SK-N-SH treated with all-trans-retinoic acid at 6 μM for 48 hours (cell line): Measurements from ENCODE around the gene SUPT4H1.

Source experiments
- ATAC-seq: fragments of 200-7000 bp; cut with Tn5 transposase; 3 replicates; pipeline ENCODE4 v1.9.1; 2020; ENCODE audit warnings: mild to moderate bottlenecking, moderate library complexity
- BACH2 ChIP-seq: fragments of 250-450 bp; sonication (Bioruptor Pico); IDR thresholded peaks from 2 replicates; pipeline ENCODE4 v1.9.0; 2021; ENCODE audit warnings: mild to moderate bottlenecking, borderline replicate concordance
- CSDC2 ChIP-seq: fragments of 250-450 bp; sonication (Bioruptor Pico); IDR thresholded peaks from 2 replicates; pipeline ENCODE4 v1.5.0; 2020; ENCODE audit warnings: mild to moderate bottlenecking, moderate library complexity
- ESRRG ChIP-seq: fragments of 250-450 bp; sonication (Bioruptor Pico); IDR thresholded peaks from 2 replicates; pipeline ENCODE4 v1.6.1; 2021; ENCODE audit warnings: mild to moderate bottlenecking
- GLIS3 ChIP-seq: fragments of 250-450 bp; sonication (Bioruptor Pico); IDR thresholded peaks from 2 replicates; pipeline ENCODE4 v1.5.0; 2020; ENCODE audit warnings: mild to moderate bottlenecking, moderate library complexity
- ISL1 ChIP-seq: fragments of 250-450 bp; sonication (Bioruptor Pico); IDR thresholded peaks from 2 replicates; pipeline ENCODE4 v2.1.2; 2022; ENCODE audit warnings: mild to moderate bottlenecking, moderate library complexity
- OSR1 ChIP-seq: fragments of 250-450 bp; sonication (Bioruptor Pico); IDR thresholded peaks from 2 replicates; pipeline ENCODE4 v1.8.0; 2022; ENCODE audit warnings: moderate library complexity, mild to moderate bottlenecking, inconsistent platforms
- PPARA ChIP-seq: fragments of 250-450 bp; sonication (Bioruptor Pico); IDR thresholded peaks from 2 replicates; pipeline ENCODE4 v1.5.0; 2020; ENCODE audit warnings: mild to moderate bottlenecking, borderline replicate concordance
- RARB ChIP-seq: fragments of 250-450 bp; sonication (Bioruptor Pico); IDR thresholded peaks from 2 replicates; pipeline ENCODE4 v1.8.0; 2021; ENCODE audit warnings: mild to moderate bottlenecking, moderate library complexity
- SNAI2 ChIP-seq: fragments of 250-450 bp; sonication (Bioruptor Pico); IDR thresholded peaks from 2 replicates; pipeline ENCODE4 v1.5.0; 2020; ENCODE audit warnings: mild to moderate bottlenecking, moderate library complexity
- TCF4 ChIP-seq: fragments of 250-450 bp; sonication (Bioruptor Pico); IDR thresholded peaks from 2 replicates; pipeline ENCODE4 v1.8.0; 2021; ENCODE audit warnings: mild to moderate bottlenecking, moderate library complexity, borderline replicate concordance
- TOX ChIP-seq: fragments of 250-450 bp; sonication (Bioruptor Pico); IDR thresholded peaks from 2 replicates; pipeline ENCODE4 v1.8.0; 2021; ENCODE audit warnings: mild to moderate bottlenecking, moderate library complexity, borderline replicate concordance
- ZC3H10 ChIP-seq: fragments of 250-450 bp; sonication (Bioruptor Pico); IDR thresholded peaks from 2 replicates; pipeline ENCODE4 v1.5.1; 2021; ENCODE audit warnings: mild to moderate bottlenecking, moderate library complexity
- ZFP3 ChIP-seq: fragments of 250-450 bp; sonication (Bioruptor Pico); IDR thresholded peaks from 2 replicates; pipeline ENCODE4 v1.5.0; 2020; ENCODE audit warnings: mild to moderate bottlenecking, moderate library complexity
- ZFP30 ChIP-seq: fragments of 450-650 bp; formaldehyde crosslinking; IDR thresholded peaks from 2 replicates; pipeline ENCODE4 v1.5.0; 2022; ENCODE audit warnings: mild to moderate bottlenecking, moderate library complexity
- ZNF565 ChIP-seq: fragments of 450-650 bp; formaldehyde crosslinking; conservative IDR thresholded peaks from 2 replicates; pipeline ENCODE4 v1.5.0; 2020; ENCODE audit warnings: low read depth, mild to moderate bottlenecking, moderate library complexity
- ZNF70 ChIP-seq: fragments of 450-650 bp; formaldehyde crosslinking; IDR thresholded peaks from 2 replicates; pipeline ENCODE4 v1.5.0; 2020; ENCODE audit warnings: mild to moderate bottlenecking, moderate library complexity
- ZNF8 ChIP-seq: fragments of 450-650 bp; formaldehyde crosslinking; IDR thresholded peaks from 2 replicates; pipeline ENCODE4 v1.5.0; 2020; ENCODE audit warnings: mild to moderate bottlenecking, moderate library complexity
- TF ChIP-seq, protein P1 (sequence below): fragments of 250-450 bp; sonication (Bioruptor Pico); IDR thresholded peaks from 2 replicates; pipeline ENCODE4 v1.8.0; 2020; ENCODE audit warnings: mild to moderate bottlenecking, moderate library complexity, borderline replicate concordance
- TF ChIP-seq, protein P2 (sequence below): fragments of 250-450 bp; sonication (Bioruptor Pico); IDR thresholded peaks from 2 replicates; pipeline ENCODE4 v1.8.0; 2021; ENCODE audit warnings: low read depth, mild to moderate bottlenecking, moderate library complexity, borderline replicate concordance
- TF ChIP-seq, protein P3 (sequence below): fragments of 250-450 bp; sonication (Bioruptor Pico); IDR thresholded peaks from 2 replicates; pipeline ENCODE4 v1.5.0; 2020; ENCODE audit warnings: mild to moderate bottlenecking, moderate library complexity
- TF ChIP-seq, protein P4 (sequence below): fragments of 250-450 bp; sonication (Bioruptor Pico); IDR thresholded peaks from 2 replicates; pipeline ENCODE4 v1.5.1; 2021; ENCODE audit warnings: mild to moderate bottlenecking, moderate library complexity
- TF ChIP-seq, protein P5 (sequence below): fragments of 250-450 bp; sonication (Bioruptor Pico); IDR thresholded peaks from 2 replicates; pipeline ENCODE4 v1.5.1; 2020; ENCODE audit warnings: low read depth, mild to moderate bottlenecking, moderate library complexity

The SUPT4H1 gene

DNA sequence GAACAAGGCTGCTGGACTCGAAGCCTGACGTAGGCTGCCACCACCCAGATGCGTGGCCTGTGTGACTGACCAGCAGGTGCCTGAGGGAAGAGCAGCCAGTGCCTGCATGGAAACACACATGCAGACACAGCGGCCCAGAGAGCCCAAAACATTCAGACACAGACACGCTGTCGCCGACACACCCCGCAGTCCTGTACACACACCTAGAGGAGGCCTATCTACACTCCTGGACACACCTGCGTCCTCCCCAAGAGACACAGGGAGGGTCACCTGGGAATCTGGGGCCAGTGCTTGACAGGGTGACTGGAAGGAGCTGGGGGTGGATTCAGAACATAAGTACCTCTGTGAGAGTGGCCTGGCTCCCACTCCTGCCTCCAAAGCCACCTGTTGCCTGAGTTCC, 17.3 kb downstream of the SUPT4H1 start:
- no peak for ATAC-seq
- TF ChIP-seq ESRRG (CRISPR knock-in tag) (no peak), ZFP30 (CRISPR knock-in tag) (no peak), GLIS3 (CRISPR knock-in tag) (no peak), RARB (CRISPR knock-in tag) (no peak), ZC3H10 (CRISPR knock-in tag) (no peak), SNAI2 (no peak), ISL1 (no peak), ZNF70 (no peak), TCF4 (no peak), TOX (CRISPR knock-in tag) (no peak), PPARA (CRISPR knock-in tag) (no peak), CSDC2 (no peak), ZFP3 (CRISPR knock-in tag) (no peak), ZNF8 (CRISPR knock-in tag) (no peak), OSR1 (CRISPR knock-in tag) (no peak)
- TF ChIP-seq, protein P1, sequence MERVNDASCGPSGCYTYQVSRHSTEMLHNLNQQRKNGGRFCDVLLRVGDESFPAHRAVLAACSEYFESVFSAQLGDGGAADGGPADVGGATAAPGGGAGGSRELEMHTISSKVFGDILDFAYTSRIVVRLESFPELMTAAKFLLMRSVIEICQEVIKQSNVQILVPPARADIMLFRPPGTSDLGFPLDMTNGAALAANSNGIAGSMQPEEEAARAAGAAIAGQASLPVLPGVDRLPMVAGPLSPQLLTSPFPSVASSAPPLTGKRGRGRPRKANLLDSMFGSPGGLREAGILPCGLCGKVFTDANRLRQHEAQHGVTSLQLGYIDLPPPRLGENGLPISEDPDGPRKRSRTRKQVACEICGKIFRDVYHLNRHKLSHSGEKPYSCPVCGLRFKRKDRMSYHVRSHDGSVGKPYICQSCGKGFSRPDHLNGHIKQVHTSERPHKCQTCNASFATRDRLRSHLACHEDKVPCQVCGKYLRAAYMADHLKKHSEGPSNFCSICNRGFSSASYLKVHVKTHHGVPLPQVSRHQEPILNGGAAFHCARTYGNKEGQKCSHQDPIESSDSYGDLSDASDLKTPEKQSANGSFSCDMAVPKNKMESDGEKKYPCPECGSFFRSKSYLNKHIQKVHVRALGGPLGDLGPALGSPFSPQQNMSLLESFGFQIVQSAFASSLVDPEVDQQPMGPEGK (CRISPR knock-in tag): no peak
- TF ChIP-seq, protein P2, sequence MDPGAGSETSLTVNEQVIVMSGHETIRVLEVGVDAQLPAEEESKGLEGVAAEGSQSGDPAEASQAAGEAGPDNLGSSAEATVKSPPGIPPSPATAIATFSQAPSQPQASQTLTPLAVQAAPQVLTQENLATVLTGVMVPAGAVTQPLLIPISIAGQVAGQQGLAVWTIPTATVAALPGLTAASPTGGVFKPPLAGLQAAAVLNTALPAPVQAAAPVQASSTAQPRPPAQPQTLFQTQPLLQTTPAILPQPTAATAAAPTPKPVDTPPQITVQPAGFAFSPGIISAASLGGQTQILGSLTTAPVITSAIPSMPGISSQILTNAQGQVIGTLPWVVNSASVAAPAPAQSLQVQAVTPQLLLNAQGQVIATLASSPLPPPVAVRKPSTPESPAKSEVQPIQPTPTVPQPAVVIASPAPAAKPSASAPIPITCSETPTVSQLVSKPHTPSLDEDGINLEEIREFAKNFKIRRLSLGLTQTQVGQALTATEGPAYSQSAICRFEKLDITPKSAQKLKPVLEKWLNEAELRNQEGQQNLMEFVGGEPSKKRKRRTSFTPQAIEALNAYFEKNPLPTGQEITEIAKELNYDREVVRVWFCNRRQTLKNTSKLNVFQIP: no peak
- TF ChIP-seq, protein P3, sequence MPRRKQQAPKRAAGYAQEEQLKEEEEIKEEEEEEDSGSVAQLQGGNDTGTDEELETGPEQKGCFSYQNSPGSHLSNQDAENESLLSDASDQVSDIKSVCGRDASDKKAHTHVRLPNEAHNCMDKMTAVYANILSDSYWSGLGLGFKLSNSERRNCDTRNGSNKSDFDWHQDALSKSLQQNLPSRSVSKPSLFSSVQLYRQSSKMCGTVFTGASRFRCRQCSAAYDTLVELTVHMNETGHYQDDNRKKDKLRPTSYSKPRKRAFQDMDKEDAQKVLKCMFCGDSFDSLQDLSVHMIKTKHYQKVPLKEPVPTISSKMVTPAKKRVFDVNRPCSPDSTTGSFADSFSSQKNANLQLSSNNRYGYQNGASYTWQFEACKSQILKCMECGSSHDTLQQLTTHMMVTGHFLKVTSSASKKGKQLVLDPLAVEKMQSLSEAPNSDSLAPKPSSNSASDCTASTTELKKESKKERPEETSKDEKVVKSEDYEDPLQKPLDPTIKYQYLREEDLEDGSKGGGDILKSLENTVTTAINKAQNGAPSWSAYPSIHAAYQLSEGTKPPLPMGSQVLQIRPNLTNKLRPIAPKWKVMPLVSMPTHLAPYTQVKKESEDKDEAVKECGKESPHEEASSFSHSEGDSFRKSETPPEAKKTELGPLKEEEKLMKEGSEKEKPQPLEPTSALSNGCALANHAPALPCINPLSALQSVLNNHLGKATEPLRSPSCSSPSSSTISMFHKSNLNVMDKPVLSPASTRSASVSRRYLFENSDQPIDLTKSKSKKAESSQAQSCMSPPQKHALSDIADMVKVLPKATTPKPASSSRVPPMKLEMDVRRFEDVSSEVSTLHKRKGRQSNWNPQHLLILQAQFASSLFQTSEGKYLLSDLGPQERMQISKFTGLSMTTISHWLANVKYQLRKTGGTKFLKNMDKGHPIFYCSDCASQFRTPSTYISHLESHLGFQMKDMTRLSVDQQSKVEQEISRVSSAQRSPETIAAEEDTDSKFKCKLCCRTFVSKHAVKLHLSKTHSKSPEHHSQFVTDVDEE (CRISPR knock-in tag): no peak

DNA sequence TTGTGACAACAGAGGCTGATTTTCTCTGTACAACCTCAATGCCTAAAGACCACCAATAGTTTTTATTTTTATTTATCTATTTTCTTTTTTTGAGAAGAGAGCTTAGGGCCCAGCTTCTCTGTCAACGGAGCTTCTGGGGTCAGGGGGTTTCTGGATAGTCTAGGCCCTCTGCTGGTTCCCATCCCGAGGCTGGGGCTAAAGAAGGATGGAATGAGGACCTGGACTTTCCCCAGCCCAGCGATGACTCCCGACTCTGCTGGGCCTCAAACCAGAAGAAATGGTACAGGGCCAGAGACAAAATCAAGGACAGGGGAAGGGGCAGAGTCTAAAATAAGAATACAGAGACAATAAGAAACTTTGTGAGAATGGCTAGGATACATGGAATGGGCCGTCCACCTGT, 17.7 kb downstream of the SUPT4H1 start:
- ATAC-seq: no peak
- TF ChIP-seq SNAI2 (no peak), ZNF70 (no peak), ZNF565 (CRISPR knock-in tag) (no peak), BACH2 (CRISPR knock-in tag) (no peak), ZC3H10 (CRISPR knock-in tag) (no peak), ISL1 (no peak), ESRRG (CRISPR knock-in tag) (no peak), GLIS3 (CRISPR knock-in tag) (no peak), RARB (CRISPR knock-in tag) (no peak)
- TF ChIP-seq, protein P4, sequence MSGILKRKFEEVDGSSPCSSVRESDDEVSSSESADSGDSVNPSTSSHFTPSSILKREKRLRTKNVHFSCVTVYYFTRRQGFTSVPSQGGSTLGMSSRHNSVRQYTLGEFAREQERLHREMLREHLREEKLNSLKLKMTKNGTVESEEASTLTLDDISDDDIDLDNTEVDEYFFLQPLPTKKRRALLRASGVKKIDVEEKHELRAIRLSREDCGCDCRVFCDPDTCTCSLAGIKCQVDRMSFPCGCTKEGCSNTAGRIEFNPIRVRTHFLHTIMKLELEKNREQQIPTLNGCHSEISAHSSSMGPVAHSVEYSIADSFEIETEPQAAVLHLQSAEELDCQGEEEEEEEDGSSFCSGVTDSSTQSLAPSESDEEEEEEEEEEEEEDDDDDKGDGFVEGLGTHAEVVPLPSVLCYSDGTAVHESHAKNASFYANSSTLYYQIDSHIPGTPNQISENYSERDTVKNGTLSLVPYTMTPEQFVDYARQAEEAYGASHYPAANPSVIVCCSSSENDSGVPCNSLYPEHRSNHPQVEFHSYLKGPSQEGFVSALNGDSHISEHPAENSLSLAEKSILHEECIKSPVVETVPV (CRISPR knock-in tag): no peak
- TF ChIP-seq, protein P5, sequence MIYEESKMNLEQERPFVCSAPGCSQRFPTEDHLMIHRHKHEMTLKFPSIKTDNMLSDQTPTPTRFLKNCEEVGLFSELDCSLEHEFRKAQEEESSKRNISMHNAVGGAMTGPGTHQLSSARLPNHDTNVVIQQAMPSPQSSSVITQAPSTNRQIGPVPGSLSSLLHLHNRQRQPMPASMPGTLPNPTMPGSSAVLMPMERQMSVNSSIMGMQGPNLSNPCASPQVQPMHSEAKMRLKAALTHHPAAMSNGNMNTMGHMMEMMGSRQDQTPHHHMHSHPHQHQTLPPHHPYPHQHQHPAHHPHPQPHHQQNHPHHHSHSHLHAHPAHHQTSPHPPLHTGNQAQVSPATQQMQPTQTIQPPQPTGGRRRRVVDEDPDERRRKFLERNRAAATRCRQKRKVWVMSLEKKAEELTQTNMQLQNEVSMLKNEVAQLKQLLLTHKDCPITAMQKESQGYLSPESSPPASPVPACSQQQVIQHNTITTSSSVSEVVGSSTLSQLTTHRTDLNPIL: no peak
- TF ChIP-seq, protein P2: no peak
- TF ChIP-seq, protein P3 (CRISPR knock-in tag): no peak
